ENCODE measurements around the gene DNAJB9.
"Not testable (repeated sequence)": the region's sequence is repeated elsewhere in the genome, so short reads cannot be mapped to it uniquely, and the experiment has no call there.

GRCh38 chr7:108538685-108539084 lies 31.0 kb upstream of the DNAJB9 start:
- TF ChIP-seq CTCF (conservative IDR thresholded peaks at IDR 0.05; ENCODE audit: low read depth, low read length); EZH2 (IDR thresholded peaks at IDR 0.05; ENCODE audit: borderline replicate concordance, low read depth, low read length, poor library complexity, severe bottlenecking): not testable (repeated sequence)

Data from A673 (cell line).